Esophagus squamous epithelium (tissue), 5 donors: Measurements from ENCODE around the gene USP49. TPM values are rescaled to one million over a fixed set of nuclear protein-coding genes. Genes with fewer than 3 reads are reported as not detected.

Experiments used
- DNase-seq: peaks from one replicate; lab custom pipeline; 2025; lab: John Stamatoyannopoulos, UW
- H3K27ac ChIP-seq, 4 donors: fragments of 200-600 bp; sonication (generic); one replicate each; pipeline ENCODE4 v1.5.1; 2016 to 2019; ENCODE audit warnings: mild to moderate bottlenecking in 1 of 4
- H3K27me3 ChIP-seq, 4 donors: fragments of 200-600 bp; sonication (generic); 1 replicate in 3 of 4; 2 replicates in 1 of 4; pipeline versions ENCODE4 v1.5.1 to v1.6.0; 2017 to 2021; ENCODE audit warnings: antibody characterized with exemption in 1 of 4
- H3K36me3 ChIP-seq, 3 donors: fragments of 200-600 bp; sonication (generic); one replicate each; pipeline ENCODE4 v1.5.1; 2016 to 2019
- H3K4me1 ChIP-seq, 3 donors: fragments of 200-600 bp; sonication (generic); one replicate each; pipeline ENCODE4 v1.5.1; 2017 to 2019
- H3K4me3 ChIP-seq, 4 donors: fragments of 200-600 bp; sonication (generic); 1 replicate in 3 of 4; 2 replicates in 1 of 4; pipeline ENCODE4 v1.5.1; 2016 to 2019; ENCODE audit warnings: mild to moderate bottlenecking in 2 of 4, moderate library complexity in 1 of 4
- H3K9me3 ChIP-seq, 3 donors: fragments of 200-600 bp; sonication (generic); one replicate each; pipeline ENCODE4 v1.5.1; 2016 to 2019
- POLR2A ChIP-seq, 4 donors: fragments of 450-650 bp; IDR thresholded peaks; one replicate each; pipeline ENCODE4 v1.6.1; 2017; ENCODE audit warnings: antibody characterized with exemption in 4 of 4, mild to moderate bottlenecking in 4 of 4, moderate library complexity in 3 of 4
- WGBS, 2 donors: methylation state at CpG; one replicate each; pipeline ENCODE4 v1.1.5; 2018; 5-methylcytosine and 5-hydroxymethylcytosine counted together
- intact Hi-C: fragments of 100-400 bp; cut with DNase I; formaldehyde crosslinking; loops from one replicate; pipeline ENCODE4 v1.15.0; 2022
- total RNA-seq, 4 donors: library from RNA; depleted of rRNA; stranded (reverse); fragments of >200 nt; gene quantifications; one replicate each; pipeline ENCODE4 v1.1.0, GENCODE V29; 2016
- TF ChIP-seq, protein P1 (sequence below), 6 experiments: fragments of 450-650 bp in 4 of 6; fragments of 200-600 bp in 2 of 6; sonication (generic) in 2 of 6; IDR thresholded peaks; one replicate each; pipeline ENCODE4 v1.5.1; 2016 to 2019; ENCODE audit warnings: antibody characterized with exemption in 6 of 6, mild to moderate bottlenecking in 4 of 6, moderate library complexity in 4 of 6
- donor health status: DM: yes; HTN: yes; CAD: no.

The USP49 gene
- total RNA-seq, 4 donors from 2014 or later: 1.4 to 2.7 (median 1.8) TPM

- intact Hi-C loops: loop anchor here (5.0 kb wide), 1 partner anchor 104 kb away; no protein-coding TSS in a partner anchor
- H3K9me3 ChIP-seq: no peaks in the 10 kb centered on the region
- H3K27ac ChIP-seq: peak overlapping the region in 3 of 4 donors; percentile 84 to 90 (median 89)
- H3K36me3 ChIP-seq: peaks cover 2 to 45% (median 12%) of the 10 kb centered on the region in 3 donors
- TF ChIP-seq, protein P1, sequence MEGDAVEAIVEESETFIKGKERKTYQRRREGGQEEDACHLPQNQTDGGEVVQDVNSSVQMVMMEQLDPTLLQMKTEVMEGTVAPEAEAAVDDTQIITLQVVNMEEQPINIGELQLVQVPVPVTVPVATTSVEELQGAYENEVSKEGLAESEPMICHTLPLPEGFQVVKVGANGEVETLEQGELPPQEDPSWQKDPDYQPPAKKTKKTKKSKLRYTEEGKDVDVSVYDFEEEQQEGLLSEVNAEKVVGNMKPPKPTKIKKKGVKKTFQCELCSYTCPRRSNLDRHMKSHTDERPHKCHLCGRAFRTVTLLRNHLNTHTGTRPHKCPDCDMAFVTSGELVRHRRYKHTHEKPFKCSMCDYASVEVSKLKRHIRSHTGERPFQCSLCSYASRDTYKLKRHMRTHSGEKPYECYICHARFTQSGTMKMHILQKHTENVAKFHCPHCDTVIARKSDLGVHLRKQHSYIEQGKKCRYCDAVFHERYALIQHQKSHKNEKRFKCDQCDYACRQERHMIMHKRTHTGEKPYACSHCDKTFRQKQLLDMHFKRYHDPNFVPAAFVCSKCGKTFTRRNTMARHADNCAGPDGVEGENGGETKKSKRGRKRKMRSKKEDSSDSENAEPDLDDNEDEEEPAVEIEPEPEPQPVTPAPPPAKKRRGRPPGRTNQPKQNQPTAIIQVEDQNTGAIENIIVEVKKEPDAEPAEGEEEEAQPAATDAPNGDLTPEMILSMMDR (IDR thresholded peaks at IDR 0.05): no peak
- no peak for TF ChIP-seq POLR2A (IDR thresholded peaks at IDR 0.05)
- 51 to 58% methylated on average over 3 of the region's 4 CpGs for WGBS, 2 donors
- no peak for DNase-seq
- no peaks in the 10 kb centered on the region for H3K27me3 ChIP-seq
- peak overlapping the region in 1 of 4 donors; percentile 8 for H3K4me3 ChIP-seq
- H3K4me1 ChIP-seq: peaks cover 50 to 73% (median 54%) of the 10 kb centered on the region in 3 donors
Observed at GRCh38 chr6:41937861-41938574, 42.8 kb upstream of the USP49 start.

DNA sequence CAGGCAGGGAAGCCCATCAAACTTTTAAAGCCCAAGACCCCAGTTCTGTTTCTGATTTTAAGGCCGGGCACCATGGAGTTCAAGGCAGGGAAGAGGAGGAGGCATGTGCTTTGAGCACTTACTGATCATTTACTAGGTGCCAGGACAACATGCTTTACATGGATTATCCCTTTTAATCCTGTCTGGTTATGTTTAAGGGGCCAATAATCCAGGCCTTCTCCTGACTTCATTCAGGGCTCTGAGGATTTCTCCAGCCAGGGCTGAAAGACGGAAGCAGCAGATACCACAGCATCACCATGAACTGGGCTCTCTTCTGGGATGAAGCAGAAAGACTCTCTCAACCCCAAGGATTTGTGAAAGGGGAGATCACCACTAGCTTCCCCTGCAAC lies 42.3 kb upstream of the USP49 start:
- Histone ChIP-seq H3K4me3 (no peak overlapping the region), H3K27me3 (no peaks in the 10 kb centered on the region), H3K9me3 (no peaks in the 10 kb centered on the region), H3K4me1 (peaks cover 47 to 68% (median 54%) of the 10 kb centered on the region in 3 donors), H3K36me3 (peaks cover 8 to 51% (median 17%) of the 10 kb centered on the region in 3 donors), H3K27ac (peak overlapping the region in 2 of 4 donors; percentile 89 to 90)
- TF ChIP-seq POLR2A (IDR thresholded peaks at IDR 0.05): no peak
- TF ChIP-seq, protein P1 (IDR thresholded peaks at IDR 0.05): no peak
- DNase-seq: no peak
- 33 to 86% methylated on average over 1 of the region's 2 CpGs for WGBS, 2 donors
- intact Hi-C loops: loop anchor here (5.0 kb wide), 1 partner anchor 105 kb away; no protein-coding TSS in a partner anchor

GRCh38 chr6:41936073-41936837 lies 41.1 kb upstream of the USP49 start:
- intact Hi-C loops: loop anchor here (5.0 kb wide), 1 partner anchor 106 kb away; no protein-coding TSS in a partner anchor
- Histone ChIP-seq H3K9me3 (no peaks in the 10 kb centered on the region), H3K27ac (peak overlapping the region in 3 of 4 donors; percentile 4 to 31 (median 26)), H3K27me3 (no peaks in the 10 kb centered on the region), H3K36me3 (peaks cover 18 to 63% (median 29%) of the 10 kb centered on the region in 3 donors), H3K4me3 (no peak overlapping the region), H3K4me1 (peaks cover 44 to 58% (median 48%) of the 10 kb centered on the region in 3 donors)
- TF ChIP-seq, protein P1 (IDR thresholded peaks at IDR 0.05): peak; percentile 68 to 87 (median 75)
- TF ChIP-seq POLR2A (IDR thresholded peaks at IDR 0.05): no peak
- WGBS, 2 donors: 10 to 33% methylated on average over 2 to 8 of the region's 10 CpGs
- no peak for DNase-seq

DNA sequence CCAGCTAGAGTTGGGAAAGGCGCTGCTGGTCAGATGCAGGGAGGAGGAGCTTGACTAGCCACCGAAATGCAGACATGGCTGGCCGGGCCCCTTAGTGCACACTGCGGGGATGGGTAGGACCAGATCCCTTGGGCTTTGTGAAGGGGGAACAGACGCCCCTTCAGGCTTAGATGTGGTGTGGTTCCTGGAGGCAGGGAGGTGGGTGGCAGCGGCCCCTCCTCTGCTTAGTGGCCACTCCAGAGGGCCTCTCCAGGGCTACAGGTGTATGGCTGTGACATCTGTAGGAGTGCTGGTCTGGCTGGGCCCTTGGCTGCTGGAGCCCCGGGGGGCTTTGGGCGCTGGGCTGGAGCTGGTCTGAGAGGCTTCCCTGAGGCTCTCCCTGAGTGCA lies 40.5 kb upstream of the USP49 start:
- WGBS, 2 donors: 60 to 81% methylated on average over 1 to 4 of the region's 8 CpGs
- Histone ChIP-seq H3K4me3 (no peak overlapping the region), H3K27ac (peak overlapping the region in 3 of 4 donors; percentile 4 to 31 (median 26)), H3K9me3 (no peaks in the 10 kb centered on the region), H3K27me3 (no peaks in the 10 kb centered on the region), H3K4me1 (peaks cover 44 to 53% (median 47%) of the 10 kb centered on the region in 3 donors), H3K36me3 (peaks cover 20 to 69% (median 34%) of the 10 kb centered on the region in 3 donors)
- intact Hi-C loops: loop anchor here (5.0 kb wide), 1 partner anchor 107 kb away; no protein-coding TSS in a partner anchor
- no peak for TF ChIP-seq POLR2A (IDR thresholded peaks at IDR 0.05)
- TF ChIP-seq, protein P1 (IDR thresholded peaks at IDR 0.05): no peak
- no peak for DNase-seq
